Stimulated activated naive CD4-positive, alpha-beta T cell treated with Interleukin-2 at 50 U/mL for 16 hours (primary cell): ENCODE results near the gene COL12A1.

Source experiments
- DNase-seq: peaks from one replicate; lab custom pipeline; 2025; lab: John Stamatoyannopoulos, UW

The COL12A1 gene

DNA sequence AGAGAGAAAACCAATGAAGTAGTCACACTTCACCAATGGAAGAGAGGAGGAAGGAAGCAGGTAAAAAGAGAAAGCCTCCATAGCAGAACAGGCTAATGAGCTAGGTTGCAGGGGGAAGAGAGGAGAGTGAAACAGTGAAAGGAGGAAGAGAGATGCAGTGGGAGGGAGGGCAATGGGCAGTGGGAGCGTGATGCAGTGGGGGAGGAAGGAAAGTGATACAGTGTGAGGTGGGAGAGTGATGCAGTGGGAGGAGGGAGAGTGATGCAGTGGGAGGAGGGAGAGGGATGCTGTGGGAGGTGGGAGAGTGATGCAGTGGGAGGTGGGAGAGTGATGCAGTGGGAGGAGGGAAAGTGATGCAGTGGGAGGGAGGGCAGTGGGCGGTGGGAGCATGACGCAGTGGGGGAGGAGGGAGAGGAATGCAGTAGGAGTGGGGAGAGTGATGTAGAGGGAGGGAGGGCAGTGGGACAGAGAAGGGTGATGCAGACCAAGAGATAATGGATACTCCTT, 29.7 kb downstream of the COL12A1 start:
- no peak for DNase-seq

DNA sequence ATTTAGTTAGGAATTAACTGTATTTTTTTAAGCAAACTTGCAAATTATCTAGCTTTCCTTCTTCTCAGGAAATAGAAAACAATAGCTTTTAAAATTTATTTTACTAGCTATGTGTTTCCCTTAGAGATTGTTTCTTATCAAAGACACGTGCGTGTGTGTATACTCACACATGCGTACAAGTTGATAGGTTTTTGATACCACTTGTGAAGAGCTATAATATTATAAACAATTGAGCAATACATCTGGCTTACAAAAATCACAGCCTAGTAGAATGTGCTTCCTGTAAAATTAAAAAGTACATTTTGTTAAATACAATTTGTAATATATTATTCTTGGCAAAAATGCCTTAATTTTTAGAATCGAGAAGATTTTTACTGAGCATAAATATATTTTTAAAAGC, 33.9 kb downstream of the COL12A1 start:
- no peak for DNase-seq

DNA sequence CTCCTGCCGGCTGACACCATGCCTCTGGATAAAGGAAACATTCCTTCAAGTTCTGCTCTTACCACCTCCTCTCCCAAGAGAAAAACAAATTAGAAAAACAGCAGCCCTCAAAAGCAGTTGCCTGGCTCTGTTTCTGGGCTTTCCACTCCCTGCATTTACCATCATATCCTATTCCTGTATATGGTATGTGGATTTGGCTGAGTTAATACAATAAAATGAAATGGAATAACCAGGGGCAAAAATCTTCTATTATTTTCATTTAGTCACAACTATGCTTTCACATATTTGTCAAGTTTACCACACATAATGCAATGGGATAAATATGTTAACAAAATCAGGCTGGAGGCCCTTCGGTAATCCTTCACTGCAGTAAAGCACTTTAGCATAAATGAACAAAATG, 34.3 kb downstream of the COL12A1 start:
- DNase-seq, result no peak

DNA sequence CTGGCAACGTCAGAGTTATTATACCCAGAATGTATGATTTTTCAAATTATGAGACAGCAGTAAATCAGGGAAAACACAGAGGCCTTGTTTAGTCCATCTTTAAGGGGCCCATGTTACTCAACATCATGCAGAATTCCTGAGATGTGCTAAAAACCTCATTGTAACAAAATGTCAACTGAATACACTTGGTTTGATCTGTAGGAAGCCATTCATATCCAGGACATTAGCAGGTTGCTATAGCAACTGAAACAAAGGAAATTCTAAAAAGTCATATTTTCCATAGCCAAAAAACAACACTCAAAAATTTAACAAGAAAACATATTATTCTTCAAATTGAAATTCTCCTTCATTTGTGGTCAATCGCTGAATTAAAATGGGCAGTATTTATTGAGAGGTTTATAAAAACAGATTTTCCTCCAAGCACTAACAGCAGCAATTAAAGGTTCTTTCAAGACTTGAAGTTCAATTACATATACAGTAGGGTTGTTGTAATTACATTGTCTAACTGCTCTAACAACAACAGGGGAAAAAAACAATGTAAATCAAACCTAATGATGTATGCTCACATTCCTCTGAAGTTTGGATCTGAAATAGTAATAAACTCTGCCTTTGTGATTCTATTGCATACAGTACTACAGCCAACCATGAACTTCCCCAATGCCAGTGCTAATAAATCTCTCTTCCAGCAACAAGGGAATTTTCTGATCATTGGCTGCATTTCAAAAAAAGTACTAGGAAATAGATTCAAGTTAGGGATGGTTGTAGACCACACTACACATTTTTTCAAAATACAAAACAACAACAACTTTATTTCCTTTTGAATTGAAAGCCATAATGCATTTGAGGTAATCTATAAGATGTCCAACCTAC, 34.9 kb downstream of the COL12A1 start:
- no peak for DNase-seq

DNA sequence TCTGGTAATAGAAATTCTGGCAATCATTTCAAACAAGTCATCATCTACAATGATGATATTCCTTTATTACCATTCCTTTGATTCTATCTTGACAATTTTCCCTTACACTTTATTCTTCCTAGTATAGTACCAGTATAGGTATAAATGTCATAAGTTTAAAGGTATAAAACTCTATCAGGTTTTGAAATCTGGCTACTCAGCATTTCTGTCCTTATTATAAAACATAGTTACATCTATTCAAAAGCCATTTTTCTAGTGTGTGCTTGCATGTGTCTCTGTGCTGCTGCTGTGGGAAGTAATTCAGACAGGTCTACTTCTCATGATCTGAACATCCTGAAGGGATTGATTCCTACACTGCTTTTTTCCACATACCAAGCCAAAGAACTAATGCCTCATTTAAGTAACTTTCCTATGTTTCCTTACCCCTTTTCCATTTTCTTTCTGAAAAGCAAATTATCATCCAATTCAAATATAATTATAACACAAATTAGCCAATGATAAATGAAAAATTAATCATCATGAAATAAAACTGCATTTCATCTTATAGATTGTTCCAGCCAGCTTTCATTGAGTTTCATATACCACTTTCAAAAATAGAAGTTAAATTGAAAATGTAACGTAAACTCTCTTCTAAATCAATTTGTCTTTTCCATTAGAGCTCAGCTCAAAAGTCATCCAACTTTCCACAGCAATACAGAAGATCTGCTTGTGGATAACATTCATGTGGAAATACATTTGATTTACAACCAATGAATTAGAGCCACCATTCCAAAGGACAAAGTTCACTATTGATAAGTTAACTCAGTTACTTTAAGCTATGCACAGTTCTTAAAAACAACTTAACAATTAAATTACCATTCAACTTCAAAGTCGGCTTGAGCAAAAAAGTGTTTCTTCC, 35.9 kb downstream of the COL12A1 start:
- no peak for DNase-seq

DNA sequence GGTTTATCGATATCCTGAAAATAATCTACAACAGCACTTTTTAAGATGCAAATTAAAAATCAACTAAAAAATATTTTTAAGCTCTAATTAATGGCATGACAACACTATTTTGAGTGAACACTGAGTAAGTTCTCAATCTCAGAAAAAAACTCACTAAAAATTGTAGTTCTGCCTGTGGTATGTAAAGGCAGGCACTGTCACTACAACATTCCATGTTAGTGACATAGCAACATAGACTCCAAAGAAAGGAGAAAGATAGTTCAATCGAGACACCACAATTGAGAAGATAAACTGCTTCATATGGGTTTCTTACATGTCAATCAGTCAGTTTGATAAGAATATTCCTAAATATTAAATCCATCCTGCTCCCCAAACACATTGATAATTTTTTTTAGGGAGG, 38.0 kb downstream of the COL12A1 start:
- DNase-seq, result no peak

DNA sequence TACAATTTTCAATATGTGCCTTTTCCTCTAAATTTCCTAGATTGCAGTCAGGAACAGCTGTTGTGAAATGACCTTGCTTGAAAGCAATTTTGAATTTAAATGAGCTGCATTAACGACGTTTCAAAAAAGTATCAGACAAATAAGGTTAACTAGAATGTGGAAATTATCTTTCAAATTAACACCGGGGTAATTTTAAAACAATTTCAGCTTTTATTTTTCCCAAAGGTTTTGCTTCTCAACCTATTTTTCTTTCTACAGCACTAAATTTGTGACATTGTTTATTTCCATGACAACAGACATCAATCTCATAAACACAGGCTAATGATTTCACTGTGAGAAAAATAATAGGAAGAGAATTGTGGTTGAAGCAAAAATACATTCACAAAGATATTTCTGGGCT, 38.5 kb downstream of the COL12A1 start:
- no peak for DNase-seq

DNA sequence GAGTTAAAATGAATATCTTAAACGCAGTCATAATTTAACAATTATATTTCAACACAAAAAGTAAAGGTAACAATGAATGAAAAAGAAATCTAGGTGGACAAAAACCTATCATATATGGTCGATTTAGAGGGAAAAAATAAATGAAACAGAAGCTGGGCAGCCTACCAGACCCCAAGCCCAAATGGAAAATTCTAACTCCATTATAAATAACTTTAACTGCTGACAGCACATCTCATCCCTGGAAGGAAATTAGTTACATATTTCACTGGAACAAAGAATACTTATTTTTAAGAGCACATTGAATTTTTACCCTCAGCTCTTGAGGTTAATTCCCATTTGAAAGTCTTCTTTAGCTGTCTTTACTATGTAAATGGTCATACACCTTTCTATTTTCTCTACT, 39.1 kb downstream of the COL12A1 start:
- DNase-seq, result no peak

DNA sequence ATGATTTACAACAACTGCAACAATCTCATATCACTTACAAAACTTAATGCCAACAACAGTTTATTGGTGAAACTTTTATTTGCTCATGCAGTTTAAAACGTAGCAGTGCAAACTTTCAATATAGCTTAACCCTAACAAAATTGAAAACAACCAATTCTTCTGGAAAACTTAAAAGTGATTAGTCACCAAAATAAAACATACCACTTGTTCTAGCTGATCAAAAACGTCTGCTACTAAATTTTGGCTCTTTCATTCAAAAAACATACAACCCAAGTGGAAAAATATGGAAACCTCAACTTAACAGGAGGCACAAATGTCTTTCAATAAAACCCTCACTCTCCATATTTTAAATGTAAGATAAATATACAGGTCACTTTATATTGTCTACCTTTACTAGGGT, 39.6 kb downstream of the COL12A1 start:
- DNase-seq, result no peak

DNA sequence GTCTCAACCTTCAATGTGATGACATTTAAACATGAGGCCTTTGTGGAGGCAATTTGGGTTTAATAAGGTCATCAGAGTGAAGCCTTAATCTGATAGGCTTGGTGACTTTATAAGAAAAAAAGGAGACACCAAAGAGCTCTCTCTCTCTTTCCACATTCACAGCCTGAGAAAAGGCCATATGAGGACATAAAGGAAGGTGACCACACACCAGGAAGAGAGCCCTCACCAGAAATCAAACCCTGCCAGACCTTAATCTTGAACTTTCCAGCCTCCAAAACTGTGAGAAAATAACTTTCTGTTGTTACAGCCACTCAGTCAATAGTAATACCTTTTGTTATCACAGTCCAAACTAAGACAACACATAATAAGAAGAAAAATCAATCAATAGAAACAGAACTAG, 47.7 kb downstream of the COL12A1 start:
- DNase-seq, result no peak

DNA sequence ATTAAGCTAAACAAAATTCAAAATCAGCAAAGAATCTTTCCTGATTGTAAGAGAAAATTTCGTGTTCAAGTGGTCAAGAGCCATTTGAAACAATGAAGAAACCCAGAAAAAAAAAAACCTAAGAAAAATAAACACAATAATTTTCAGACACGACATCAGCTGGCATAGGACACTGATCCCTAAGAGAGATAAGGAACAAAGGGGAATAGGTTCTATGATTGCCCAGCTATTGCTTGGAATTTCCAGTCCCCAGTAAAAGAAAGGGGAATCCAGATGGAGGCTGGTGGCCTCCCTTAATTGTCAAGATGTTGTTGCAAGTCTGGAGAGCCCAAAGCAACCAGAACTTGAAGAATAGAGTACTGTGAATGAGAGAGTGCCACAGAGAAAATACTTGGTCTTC, 48.5 kb downstream of the COL12A1 start:
- DNase-seq, result no peak

DNA sequence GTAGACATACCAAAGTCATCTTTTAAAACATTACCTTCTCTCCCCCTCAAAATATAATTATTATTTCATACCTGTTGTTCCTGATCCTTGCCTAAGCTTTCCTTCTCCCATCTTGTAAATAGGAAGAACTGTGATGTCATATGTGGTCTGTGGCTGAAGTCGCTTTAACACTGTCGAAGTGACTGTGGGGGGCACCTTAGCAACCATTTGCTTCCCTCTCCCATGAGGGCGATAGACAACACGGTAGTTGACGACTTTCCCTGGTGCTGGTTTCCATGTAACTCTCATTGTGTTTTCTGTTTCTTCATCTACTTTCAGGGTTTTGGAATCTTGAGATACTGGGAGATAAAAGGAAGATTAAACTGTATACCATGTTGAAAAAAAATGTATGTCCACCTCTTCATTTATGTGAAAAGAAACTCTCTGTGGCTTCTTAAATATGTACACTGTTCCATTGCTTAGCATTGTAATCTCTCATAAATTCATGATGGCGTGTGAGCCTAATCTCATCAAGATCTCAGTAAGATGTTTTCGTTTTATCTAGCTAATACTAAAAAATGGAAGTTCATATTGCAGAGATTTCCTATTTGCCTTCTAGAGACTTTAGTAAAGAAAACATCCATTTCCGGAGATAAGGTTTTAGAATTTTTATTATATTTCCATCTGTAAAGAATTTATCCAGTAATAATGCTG, 49.5 kb downstream of the COL12A1 start:
- DNase-seq, result no peak

DNA sequence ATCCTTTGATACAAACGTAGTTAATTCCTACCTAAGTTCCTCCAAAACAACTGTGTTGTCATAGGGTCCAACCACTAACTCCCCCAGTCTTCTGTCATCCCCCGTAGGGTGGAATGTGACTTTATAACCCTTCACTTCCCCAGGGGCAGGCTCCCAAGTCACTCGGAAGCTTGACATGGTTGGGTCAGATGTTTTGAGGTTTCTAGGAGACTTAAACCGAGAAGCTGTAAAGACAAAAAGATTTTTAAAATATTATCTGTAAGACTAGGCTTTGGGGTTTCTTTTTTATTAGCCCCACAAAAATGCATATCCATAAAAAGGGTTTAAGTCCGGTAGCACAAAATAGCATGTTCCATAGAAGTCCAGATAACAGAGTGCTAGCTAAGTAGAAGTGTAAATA, 50.2 kb downstream of the COL12A1 start:
- DNase-seq, result no peak

DNA sequence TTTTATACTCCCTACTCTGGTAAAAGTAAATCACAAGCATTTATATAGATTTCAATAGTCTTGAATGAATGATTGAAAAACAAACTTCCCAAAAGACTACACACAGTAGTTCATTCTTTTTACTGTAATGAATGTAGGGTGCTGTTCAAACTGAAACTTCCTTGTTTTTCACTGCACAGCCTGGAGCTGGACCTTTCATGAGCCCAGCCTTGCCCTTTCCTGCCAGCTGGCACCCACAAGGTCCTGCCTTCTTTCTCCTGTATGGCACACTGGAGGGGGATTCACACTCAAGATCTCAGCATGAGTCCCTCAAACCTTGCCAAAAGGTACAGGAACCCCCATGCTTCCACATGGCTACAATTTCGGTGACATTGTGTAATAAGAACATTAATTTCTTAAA, 50.9 kb downstream of the COL12A1 start:
- DNase-seq, result no peak

DNA sequence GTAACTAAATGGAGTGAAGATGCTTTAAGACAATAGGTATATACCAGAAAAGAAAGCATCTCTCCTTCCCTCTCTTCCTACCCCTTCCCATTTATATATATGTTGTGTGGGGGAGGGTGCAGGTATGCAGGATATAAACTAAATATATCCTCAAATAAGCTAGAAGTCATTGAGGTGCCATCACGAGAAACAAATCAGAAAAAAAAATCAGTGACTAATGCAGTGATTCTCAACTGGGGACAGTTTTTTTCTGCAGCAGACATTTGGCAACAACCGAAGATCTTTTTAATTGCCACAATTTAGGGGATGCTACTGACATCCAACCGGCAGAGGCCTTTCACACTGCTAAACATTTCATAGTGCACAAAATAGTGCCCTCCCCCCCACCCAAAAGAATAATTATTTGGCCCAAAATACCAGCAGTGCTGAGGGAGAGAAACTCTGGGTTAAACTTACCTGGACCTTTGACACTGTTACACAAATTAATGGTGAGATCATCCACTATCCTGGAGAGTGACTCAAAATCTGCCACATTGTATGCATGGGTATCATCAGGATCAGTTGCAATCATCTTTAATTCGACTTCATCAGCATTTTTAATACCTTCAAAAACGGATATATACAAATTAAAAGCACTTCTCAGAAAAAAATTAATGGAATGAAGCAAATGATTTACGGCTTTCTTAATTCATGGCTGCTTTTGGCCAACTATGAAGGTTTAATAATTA, 55.0 kb downstream of the COL12A1 start:
- DNase-seq, result no peak

DNA sequence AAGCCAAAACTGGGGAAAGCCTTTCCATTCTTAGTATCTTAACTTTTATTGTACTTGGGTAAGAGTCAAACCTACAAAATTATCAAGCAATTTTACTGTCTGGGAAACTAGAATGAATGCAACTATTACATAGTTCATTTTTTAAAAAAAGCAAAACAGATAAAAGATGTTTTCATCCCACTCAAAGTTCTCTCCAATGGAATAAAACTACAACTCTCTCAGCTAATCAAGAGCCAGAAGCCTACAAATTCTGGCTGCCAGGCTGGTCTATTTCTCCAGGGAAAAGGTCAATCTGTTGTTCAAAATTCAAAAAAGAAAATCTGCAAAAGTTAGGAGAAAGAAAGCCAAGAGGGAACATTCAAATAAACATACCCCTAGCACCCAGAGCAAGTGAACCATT, 56.2 kb downstream of the COL12A1 start:
- no peak for DNase-seq

DNA sequence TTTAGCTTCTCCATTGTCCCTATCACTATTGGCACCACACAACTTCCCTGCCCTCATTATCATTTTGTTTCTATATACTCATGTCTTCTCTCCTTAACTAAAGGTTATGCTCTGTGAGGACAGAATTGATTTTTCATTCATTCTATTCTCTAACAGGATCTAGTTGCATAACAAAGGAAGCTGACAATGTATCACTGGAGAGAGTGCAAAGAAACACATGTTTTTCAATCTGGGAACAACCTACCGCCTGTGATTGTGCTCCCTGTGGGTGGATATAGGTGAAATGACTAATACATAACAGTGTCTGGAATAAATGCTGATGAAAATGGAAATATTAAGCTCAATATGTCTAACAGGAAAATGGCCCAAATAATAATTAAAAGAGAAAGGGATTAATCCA, 56.6 kb downstream of the COL12A1 start:
- DNase-seq, result no peak

DNA sequence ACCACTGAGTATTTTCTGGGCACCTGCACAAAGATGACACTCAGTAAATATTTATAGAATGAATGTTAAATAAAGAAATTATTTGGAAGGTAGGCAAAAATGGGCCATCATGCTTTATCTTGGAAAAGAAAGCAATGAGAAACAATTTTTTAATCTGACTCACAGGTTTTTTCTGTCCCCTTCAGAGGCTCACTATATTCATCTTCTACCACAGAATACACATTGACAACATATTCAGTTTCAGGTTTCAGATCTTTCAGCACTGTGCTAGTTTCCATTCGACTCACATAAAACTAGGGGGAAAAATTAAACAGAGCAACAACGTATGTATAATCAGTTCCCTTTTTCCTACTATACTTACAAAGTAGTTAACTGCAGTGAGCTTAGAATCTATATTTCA, 58.3 kb downstream of the COL12A1 start:
- DNase-seq, result no peak

DNA sequence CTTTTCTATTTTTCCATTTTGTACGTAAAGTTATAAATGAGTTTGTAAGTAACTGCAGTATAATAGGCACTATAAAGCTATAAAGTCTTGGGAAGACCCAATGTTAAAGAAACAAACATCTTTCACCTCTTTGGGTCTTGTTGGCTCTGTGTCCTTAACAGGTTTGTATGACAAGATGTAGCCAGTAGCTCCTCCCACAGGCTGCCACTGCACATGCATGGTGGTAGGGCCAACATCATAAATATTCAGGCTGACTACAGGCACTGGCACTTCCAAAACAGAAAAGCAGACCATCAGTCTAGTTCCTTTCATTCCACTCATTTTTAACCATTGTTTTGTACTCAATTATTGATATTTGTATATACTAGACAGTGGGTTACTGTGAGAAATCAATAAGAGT, 59.9 kb downstream of the COL12A1 start:
- DNase-seq, result no peak

DNA sequence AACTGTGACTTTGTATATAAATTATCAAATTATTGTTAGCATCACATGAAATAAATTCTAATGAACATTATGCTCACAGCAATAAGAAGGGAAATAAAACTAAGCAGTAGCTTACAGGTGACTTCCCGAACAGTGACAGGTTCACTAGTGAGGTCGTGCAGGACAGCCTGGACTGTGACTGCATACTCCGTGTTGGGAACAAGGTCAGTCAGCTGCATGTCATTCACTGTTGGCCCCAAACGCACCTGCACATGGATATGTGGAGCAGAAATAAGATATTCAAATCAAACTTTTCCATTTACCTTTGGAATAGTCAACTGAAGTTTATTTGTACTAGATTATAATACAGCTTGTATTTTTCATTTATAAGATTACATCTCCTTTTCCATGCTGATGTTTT, 60.6 kb downstream of the COL12A1 start:
- DNase-seq, result no peak

DNA sequence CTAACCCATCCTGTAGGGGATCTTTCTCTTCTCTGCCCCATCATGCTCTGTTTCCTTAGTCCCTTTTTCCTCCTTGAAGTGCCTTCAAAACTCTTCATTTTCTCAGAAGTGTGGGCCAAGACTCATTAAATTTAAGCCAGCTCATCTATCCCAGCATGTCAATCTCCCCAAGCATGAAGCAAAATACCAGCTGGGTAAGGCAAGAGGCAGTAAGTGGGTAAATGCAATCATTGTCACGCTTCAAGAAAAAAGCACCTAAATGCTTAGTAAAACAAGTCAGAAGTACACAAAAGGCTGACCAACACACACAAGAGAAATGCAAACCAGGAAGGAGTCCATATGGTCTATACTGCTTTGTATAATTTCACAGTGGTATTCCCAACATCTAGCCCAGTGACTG, 61.5 kb downstream of the COL12A1 start:
- DNase-seq, result no peak

DNA sequence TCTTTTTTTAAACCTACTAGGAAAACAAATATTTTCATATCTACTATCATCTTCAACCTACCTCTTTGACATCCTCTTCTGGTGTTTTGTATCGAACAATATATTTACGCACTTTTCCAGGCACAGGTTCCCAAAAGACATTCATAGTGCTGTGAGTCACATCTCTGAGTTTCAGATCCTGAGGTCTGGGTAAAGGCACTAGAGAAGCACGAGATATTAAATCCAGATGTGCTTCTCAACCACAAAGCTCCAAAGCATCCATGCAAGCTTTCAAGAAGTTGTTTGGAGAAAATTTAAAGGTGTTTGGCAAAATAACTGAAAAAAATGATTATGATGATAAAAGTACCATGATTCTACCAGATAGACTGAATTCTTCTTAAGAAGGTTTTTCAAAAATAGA, 62.7 kb downstream of the COL12A1 start:
- DNase-seq, result no peak
